H9 (cell line): ENCODE measurements around the gene SEMA4C. TPM values are rescaled to one million over a fixed set of nuclear protein-coding genes. Genes with fewer than 3 reads are reported as not detected.

Source experiments
- DNase-seq: peaks from one replicate; pipeline ENCODE4 v3.0.0-alpha.2; 2017
- H2AFZ ChIP-seq: one replicate; pipeline ENCODE4 v1.6.1; 2013; ENCODE audit warnings: mild to moderate bottlenecking, low read length, control low read depth, moderate library complexity
- H2AK5ac ChIP-seq: 2 replicates; pipeline ENCODE4 v1.6.1; 2013; ENCODE audit warnings: low read length, control low read depth, mixed read lengths; ENCODE audit not compliant: insufficient read length
- H2BK120ac ChIP-seq: one replicate; pipeline ENCODE4 v1.6.1; 2013; ENCODE audit warnings: low read depth, mild to moderate bottlenecking, low read length, control low read depth, inconsistent platforms; ENCODE audit not compliant: poor library complexity, severe bottlenecking
- H2BK12ac ChIP-seq: 2 replicates; pipeline ENCODE4 v1.6.1; 2013; ENCODE audit warnings: low read length, control low read depth, mixed read lengths, low read depth; ENCODE audit not compliant: insufficient read length
- H2BK15ac ChIP-seq: 2 replicates; pipeline ENCODE4 v1.6.1; 2013; ENCODE audit warnings: low read depth, low read length, control low read depth
- H2BK20ac ChIP-seq: one replicate; pipeline ENCODE4 v1.6.1; 2013; ENCODE audit warnings: low read depth, mild to moderate bottlenecking, low read length, control low read depth, inconsistent platforms; ENCODE audit not compliant: poor library complexity, severe bottlenecking
- H2BK5ac ChIP-seq: 2 replicates; pipeline ENCODE4 v1.6.1; 2013; ENCODE audit warnings: low read length, control low read depth, mixed read lengths; ENCODE audit not compliant: insufficient read length
- H3K14ac ChIP-seq: 2 replicates; pipeline ENCODE4 v1.6.1; 2013; ENCODE audit warnings: low read length, control low read depth; ENCODE audit not compliant: insufficient read depth
- H3K18ac ChIP-seq: 2 replicates; pipeline ENCODE4 v1.6.1; 2013; ENCODE audit warnings: low read depth, mild to moderate bottlenecking, mixed read lengths, low read length, control low read depth; ENCODE audit not compliant: insufficient read length
- H3K23ac ChIP-seq: 2 replicates; pipeline ENCODE4 v1.6.1; 2013; ENCODE audit warnings: low read length, control low read depth, mixed read lengths, low read depth; ENCODE audit not compliant: insufficient read length
- H3K23me2 ChIP-seq: 2 replicates; pipeline ENCODE4 v1.6.1; 2013; ENCODE audit warnings: low read depth, mild to moderate bottlenecking, mixed read lengths, low read length, control low read depth; ENCODE audit not compliant: insufficient read length, poor library complexity, severe bottlenecking
- H3K27ac ChIP-seq: 2 replicates; pipeline ENCODE4 v1.5.1; 2013; ENCODE audit warnings: low read length, control low read depth, mixed read lengths, low read depth; ENCODE audit not compliant: insufficient read length
- H3K27me3 ChIP-seq: 2 replicates; pipeline ENCODE4 v1.6.1; 2013; ENCODE audit warnings: low read length, control low read depth, inconsistent platforms; ENCODE audit not compliant: insufficient read depth
- H3K4ac ChIP-seq: 2 replicates; pipeline ENCODE4 v1.6.1; 2013; ENCODE audit warnings: low read depth, mild to moderate bottlenecking, control low read depth, inconsistent platforms, low read length, moderate library complexity
- H3K4me1 ChIP-seq: 2 replicates; pipeline ENCODE4 v1.6.1; 2013; ENCODE audit warnings: low read length, control low read depth, inconsistent platforms; ENCODE audit not compliant: insufficient read depth
- H3K4me2 ChIP-seq: 2 replicates; pipeline ENCODE4 v1.6.1; 2013; ENCODE audit warnings: low read length, control low read depth, mixed read lengths; ENCODE audit not compliant: insufficient read length, insufficient read depth
- H3K56ac ChIP-seq: 2 replicates; pipeline ENCODE4 v1.6.1; 2013; ENCODE audit warnings: low read depth, mild to moderate bottlenecking, mixed read lengths, low read length, control low read depth; ENCODE audit not compliant: insufficient read length
- H3K79me1 ChIP-seq: 2 replicates; pipeline ENCODE4 v1.6.1; 2013; ENCODE audit warnings: low read depth, mild to moderate bottlenecking, moderate library complexity, low read length, control low read depth, inconsistent platforms; ENCODE audit not compliant: insufficient read depth, poor library complexity, severe bottlenecking
- H3K79me2 ChIP-seq: 2 replicates; pipeline ENCODE4 v1.6.1; 2013; ENCODE audit warnings: low read length, control low read depth, inconsistent platforms; ENCODE audit not compliant: insufficient read depth
- H3K9ac ChIP-seq: 2 replicates; pipeline ENCODE4 v1.6.1; 2013; ENCODE audit warnings: low read length, control low read depth, mixed read lengths; ENCODE audit not compliant: insufficient read length; ENCODE audit errors: extremely low read depth
- H3K9me3 ChIP-seq: one replicate; pipeline ENCODE4 v1.6.1; 2013; ENCODE audit warnings: low read depth, low read length, inconsistent platforms; ENCODE audit not compliant: control insufficient read depth
- H3T11ph ChIP-seq: one replicate; pipeline ENCODE4 v1.6.1; 2013; ENCODE audit warnings: mild to moderate bottlenecking, low read length, control low read depth, inconsistent platforms
- H4K20me1 ChIP-seq: one replicate; pipeline ENCODE4 v1.6.1; 2013; ENCODE audit not compliant: control insufficient read depth, insufficient read length, insufficient read depth
- H4K5ac ChIP-seq: 2 replicates; pipeline ENCODE4 v1.6.1; 2013; ENCODE audit warnings: low read depth, mild to moderate bottlenecking, mixed read lengths, low read length, control low read depth; ENCODE audit not compliant: insufficient read length
- H4K8ac ChIP-seq: replicated peaks from 2 replicates; pipeline ENCODE4 v1.6.1; 2013; ENCODE audit warnings: low read length, control low read depth, mixed read lengths, low read depth; ENCODE audit not compliant: insufficient read length
- H4K91ac ChIP-seq: 2 replicates; pipeline ENCODE4 v1.6.1; 2013; ENCODE audit warnings: low read depth, mild to moderate bottlenecking, moderate library complexity, mixed read lengths, low read length, control low read depth; ENCODE audit not compliant: insufficient read length
- H3K27ac Mint-ChIP-seq, 3 experiments: 2 replicates in 2 of 3; 3 replicates in 1 of 3; pipeline ENCODE4 v1.8.0; 2020 to 2021; ENCODE audit warnings: mixed read lengths in 3 of 3, mild to moderate bottlenecking in 1 of 3, moderate library complexity in 1 of 3
- H3K27me3 Mint-ChIP-seq: 2 replicates; pipeline ENCODE4 v1.8.0; 2021; ENCODE audit warnings: low read depth, mild to moderate bottlenecking, moderate library complexity, mixed read lengths
- H3K36me3 Mint-ChIP-seq, 3 experiments: 2 replicates in 2 of 3; 3 replicates in 1 of 3; pipeline ENCODE4 v1.8.0; 2020 to 2021; ENCODE audit warnings: low read depth in 3 of 3, mixed read lengths in 3 of 3; ENCODE audit not compliant: insufficient read depth in 1 of 3
- H3K4me1 Mint-ChIP-seq, 2 experiments: 2 replicates each; pipeline ENCODE4 v1.8.0; 2020; ENCODE audit warnings: mixed read lengths in 2 of 2
- H3K4me3 Mint-ChIP-seq, 2 experiments: 2 replicates in 1 of 2; 3 replicates in 1 of 2; pipeline ENCODE4 v1.8.0; 2020 to 2021; ENCODE audit warnings: mild to moderate bottlenecking in 2 of 2, mixed read lengths in 2 of 2, moderate library complexity in 1 of 2
- H3K9me3 Mint-ChIP-seq, 2 experiments: 2 replicates in 1 of 2; 3 replicates in 1 of 2; pipeline ENCODE4 v1.8.0; 2020; ENCODE audit warnings: mild to moderate bottlenecking in 2 of 2, mixed read lengths in 2 of 2, moderate library complexity in 1 of 2
- WGBS: extraction: QIAGEN DNeasy Blood & Tissue Kit; methylation state at CpG from one replicate; pipeline ENCODE4 v1.1.7; 2013; ENCODE audit warnings: missing lambda C conversion rate, low lambda C conversion rate, mixed read lengths; ENCODE audit not compliant: insufficient read length; ENCODE audit errors: extremely low coverage; 5-methylcytosine and 5-hydroxymethylcytosine counted together
- total RNA-seq: library from RNA; stranded (reverse); gene quantifications from 2 replicates; pipeline ENCODE4 v1.2.1, GENCODE V29; 2021
- TF ChIP-seq, protein P1 (sequence below): fragments of 200-600 bp; sonication (generic); conservative IDR thresholded peaks from 3 replicates; pipeline ENCODE4 v1.8.0; 2021; ENCODE audit warnings: antibody characterized with exemption, mild to moderate bottlenecking

Gene SEMA4C
- total RNA-seq, 1 experiment from 2014 or later, result 81.6 TPM

DNA sequence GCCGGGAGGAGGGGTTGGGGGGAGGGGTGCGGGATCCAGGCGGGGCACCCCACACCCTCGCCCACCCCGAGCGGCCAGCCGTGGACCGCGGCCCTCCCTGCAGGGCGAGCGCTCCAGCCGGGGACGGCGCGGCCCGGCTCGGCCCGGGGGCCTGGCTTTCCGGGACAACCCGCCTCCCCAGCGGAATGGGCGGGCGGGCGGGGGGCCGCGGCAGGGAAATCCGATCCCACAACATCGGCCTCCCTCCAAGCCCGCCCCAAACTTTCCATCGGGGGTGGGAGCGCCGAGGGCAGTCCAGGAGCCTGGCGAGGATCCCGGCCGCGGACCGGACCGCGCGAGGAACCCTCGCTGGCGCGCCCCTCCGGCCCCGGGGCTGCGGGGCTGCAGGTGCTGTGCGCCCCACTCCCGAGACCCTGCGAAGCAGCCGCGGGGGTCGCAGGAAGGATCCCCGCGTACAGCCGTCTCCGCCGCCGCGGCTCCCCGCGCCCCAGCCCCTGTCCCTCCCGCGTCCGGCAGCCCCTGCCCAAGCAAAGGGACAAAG lies 529 bp downstream of the SEMA4C start:
- Histone ChIP-seq H3K4me1 (peaks cover 3% of the 10 kb centered on the region; the same call in 1 of the 2 replicates), H2BK15ac (no peak overlapping the region), H3K27me3 (no peaks in the 10 kb centered on the region), H2BK120ac (no peak overlapping the region), H3T11ph (no peak overlapping the region), H3K56ac (no peak overlapping the region), H3K27ac (no peak overlapping the region), H3K18ac (peak overlapping the region; percentile 78), H3K23me2 (peaks cover 16% of the 10 kb centered on the region), H3K14ac (peak overlapping the region; percentile 84), H4K8ac (no peak overlapping the region), H3K79me1 (peaks cover 10% of the 10 kb centered on the region), H3K79me2 (peaks cover 10% of the 10 kb centered on the region; the same call in 1 of the 2 replicates), H2BK5ac (no peak overlapping the region), H2BK12ac (no peak overlapping the region), H4K5ac (no peak overlapping the region), H3K9me3 (no peaks in the 10 kb centered on the region), H4K91ac (no peak overlapping the region), H2BK20ac (no peak overlapping the region), H4K20me1 (no peaks in the 10 kb centered on the region), H2AK5ac (no peak overlapping the region), H3K4me2 (no peak overlapping the region), H3K9ac (peak overlapping the region; percentile 57), H3K23ac (no peak overlapping the region), H3K4ac (no peak overlapping the region), H2AFZ (no peak overlapping the region)
- no CpG with 5 or more reads among the region's 64 CpGs for WGBS
- H3K4me3 Mint-ChIP-seq, result peak overlapping the region; percentile 84 to 85; a peak in 3 of 5 replicates
- peaks cover 10 to 35% (median 27%) of the 10 kb centered on the region in 3 experiments for H3K36me3 Mint-ChIP-seq
- H3K4me1 Mint-ChIP-seq, result peaks cover 30 to 38% of the 10 kb centered on the region in 2 experiments
- DNase-seq, result no peak
- no peaks in the 10 kb centered on the region; the same call in 1 of the 2 replicates for H3K27me3 Mint-ChIP-seq
- no peaks in the 10 kb centered on the region for H3K9me3 Mint-ChIP-seq
- no peak overlapping the region for H3K27ac Mint-ChIP-seq
- TF ChIP-seq, protein P1, sequence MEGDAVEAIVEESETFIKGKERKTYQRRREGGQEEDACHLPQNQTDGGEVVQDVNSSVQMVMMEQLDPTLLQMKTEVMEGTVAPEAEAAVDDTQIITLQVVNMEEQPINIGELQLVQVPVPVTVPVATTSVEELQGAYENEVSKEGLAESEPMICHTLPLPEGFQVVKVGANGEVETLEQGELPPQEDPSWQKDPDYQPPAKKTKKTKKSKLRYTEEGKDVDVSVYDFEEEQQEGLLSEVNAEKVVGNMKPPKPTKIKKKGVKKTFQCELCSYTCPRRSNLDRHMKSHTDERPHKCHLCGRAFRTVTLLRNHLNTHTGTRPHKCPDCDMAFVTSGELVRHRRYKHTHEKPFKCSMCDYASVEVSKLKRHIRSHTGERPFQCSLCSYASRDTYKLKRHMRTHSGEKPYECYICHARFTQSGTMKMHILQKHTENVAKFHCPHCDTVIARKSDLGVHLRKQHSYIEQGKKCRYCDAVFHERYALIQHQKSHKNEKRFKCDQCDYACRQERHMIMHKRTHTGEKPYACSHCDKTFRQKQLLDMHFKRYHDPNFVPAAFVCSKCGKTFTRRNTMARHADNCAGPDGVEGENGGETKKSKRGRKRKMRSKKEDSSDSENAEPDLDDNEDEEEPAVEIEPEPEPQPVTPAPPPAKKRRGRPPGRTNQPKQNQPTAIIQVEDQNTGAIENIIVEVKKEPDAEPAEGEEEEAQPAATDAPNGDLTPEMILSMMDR, result peak; percentile 24; the same call in 1 of the 3 replicates
